Stimulated activated CD4-positive, alpha-beta T cell treated with anti-CD3 and anti-CD28 coated beads, Interleukin-4, amount 100 ng/mL, for 24 hours (primary cell): ENCODE data around the gene CNNM2.

Source experiments
- DNase-seq: peaks from one replicate; pipeline ENCODE4 v3.0.0-alpha.2; 2020

Gene CNNM2

DNA sequence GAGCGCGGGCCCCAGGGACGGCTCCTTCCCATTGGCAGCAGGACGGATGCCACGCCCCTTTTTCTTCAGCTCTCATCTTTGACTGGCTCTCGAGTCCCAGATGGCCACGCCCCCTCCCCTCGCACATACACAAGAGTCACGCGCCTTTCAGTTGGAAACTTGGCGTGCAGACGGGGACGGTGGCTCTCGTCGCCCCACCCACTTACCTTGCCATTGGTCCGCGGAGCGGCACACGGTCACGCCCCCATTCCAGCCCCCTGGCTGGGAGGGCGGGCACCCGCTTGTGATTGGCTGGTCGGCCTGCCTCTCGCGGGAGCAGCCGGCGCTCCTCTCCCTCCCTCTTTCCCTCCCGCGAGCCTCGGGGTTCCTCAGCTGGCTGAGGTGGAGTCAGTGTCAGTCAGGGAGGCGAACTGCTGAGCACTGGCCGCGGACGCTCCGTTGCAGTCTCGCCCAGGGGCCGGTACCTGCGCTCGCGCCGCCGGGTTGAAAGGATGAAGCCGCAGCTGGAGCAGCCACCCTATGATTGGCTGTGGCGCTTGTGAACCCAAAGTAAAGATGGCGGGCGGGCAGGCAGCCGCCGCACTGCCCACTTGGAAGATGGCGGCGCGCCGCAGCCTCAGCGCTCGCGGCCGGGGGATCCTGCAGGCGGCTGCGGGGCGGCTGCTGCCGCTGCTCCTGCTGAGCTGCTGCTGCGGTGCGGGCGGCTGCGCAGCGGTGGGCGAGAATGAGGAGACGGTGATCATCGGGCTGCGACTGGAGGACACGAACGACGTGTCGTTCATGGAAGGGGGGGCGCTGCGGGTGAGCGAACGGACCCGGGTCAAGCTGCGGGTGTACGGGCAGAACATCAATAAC lies at the start of gene CNNM2:
Gene CNNM2 (plus strand): TSS at position 333 of the 855 bp plus-strand sequence. CDS start 187 bp downstream, at position 520.
- peak; percentile 100 for DNase-seq

DNA sequence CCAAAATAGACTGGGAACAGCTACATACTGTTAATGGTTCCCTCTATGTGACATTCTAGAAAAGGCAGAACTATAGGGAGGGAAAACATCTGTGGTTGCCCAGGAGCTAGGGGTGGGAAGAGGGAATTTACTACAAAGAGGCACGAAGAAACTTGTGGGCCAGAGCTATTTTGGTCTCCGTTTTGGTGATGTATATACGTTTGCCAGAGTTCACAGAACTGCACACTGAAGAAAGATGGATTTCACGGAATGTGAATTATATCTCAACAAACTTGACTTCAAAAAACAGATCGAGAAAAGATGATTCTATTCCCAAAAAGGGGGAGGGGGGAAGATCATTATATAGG lies 49.2 kb upstream of the CNNM2 start:
- DNase-seq, result no peak

DNA sequence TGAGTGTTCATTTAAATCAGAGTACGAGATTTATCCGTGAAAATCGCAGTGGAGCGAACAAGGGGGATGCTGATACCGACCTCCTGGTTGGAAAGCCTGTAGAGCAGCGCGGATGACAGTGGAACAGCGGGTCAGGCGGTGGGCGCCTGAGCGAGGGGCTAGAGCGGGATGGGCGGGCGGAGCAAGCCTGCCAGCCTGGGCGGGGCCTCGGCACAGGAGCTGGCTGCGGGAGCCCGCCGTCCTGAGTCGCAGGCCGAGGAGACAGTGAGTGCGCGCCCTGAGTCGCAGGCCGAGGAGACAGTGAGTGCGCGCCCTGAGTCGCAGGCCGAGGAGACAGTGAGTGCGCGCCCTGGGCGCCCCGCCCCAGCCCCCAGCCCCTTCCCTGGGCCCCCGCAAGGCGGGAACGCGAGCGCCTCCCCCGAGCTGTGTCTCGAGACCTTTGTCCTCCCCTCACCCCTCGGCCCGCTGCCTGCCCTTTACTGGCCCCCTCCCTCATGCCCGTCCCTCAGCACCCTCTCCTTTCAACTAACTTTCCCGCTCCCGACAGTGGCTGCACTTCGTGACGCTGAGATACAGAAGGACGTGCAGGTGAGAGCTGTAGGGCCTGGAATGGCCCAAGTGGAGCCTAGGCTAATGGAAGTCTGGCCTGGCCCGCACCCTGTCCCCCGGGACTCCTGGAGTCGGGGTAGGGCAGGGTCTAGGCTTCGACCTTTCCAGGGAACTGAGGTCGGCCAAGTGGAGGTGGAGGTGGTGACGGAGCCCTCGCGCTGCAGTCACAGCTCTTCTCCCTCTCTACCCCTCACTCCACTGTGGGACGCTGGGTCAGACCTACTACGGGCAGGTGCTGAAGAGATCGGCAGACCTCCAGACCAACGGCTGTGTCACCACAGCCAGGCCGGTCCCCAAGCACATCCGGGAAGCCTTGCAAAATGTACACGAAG lies 48.6 kb upstream of the CNNM2 start, which contains the start of gene AS3MT:
Gene AS3MT (plus strand): TSS at position 213 of the 941 bp plus-strand sequence. CDS start 123 bp downstream, at position 336.
- no peak for DNase-seq

DNA sequence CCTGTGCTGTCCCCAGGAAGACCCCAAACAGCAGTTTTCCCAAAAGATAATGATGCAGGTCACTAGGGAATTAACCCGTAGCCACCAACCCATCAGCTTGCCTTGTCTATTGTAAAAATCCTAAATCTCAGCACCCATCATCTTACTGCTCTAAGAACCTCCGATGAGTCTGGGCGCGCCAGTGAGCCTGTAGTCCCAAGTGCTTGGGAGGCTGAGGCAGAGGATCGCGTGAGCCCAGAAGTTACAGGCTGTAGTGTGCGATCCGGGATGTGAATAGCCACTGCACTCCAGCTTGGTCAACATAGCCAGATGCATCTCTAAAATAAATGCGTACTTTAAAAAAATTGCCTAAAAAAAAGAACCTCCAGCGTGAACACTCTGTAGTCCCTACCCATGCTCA lies 47.9 kb upstream of the CNNM2 start:
- no peak for DNase-seq

DNA sequence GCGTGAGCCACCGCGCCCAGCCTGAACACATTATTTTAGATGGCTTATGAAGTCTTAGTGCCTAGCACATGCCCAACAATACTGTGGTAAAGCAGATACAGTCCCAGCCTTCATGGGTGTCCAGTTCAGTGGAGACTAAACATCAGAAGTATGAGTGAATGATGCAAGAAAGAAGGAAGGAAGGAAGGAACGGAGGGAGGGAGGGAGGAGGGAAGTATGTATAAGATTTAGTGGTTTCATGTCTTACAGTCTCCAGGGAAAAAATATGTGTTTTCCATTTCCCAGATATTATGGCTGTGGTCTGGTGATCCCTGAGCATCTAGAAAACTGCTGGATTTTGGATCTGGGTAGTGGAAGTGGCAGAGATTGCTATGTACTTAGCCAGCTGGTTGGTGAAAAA lies 45.9 kb upstream of the CNNM2 start:
- no peak for DNase-seq

DNA sequence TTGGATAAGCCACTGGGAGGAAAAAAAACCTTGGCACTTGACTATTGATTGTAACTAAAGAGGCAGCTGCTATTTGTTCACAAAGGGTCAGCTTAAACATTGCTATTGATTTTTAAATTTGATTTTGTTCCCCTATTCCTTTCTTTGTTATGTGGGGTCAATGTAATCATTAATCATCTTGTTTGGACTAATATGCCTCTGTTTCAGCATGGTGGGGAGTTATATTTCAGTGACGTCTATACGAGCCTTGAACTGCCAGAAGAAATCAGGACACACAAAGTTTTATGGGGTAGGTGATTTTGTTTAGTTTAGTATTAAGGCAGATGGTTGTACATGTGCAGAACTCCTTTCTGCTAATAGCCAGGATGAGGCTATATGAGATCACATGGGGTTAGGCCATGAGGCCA lies 41.3 kb upstream of the CNNM2 start:
- no peak for DNase-seq

DNA sequence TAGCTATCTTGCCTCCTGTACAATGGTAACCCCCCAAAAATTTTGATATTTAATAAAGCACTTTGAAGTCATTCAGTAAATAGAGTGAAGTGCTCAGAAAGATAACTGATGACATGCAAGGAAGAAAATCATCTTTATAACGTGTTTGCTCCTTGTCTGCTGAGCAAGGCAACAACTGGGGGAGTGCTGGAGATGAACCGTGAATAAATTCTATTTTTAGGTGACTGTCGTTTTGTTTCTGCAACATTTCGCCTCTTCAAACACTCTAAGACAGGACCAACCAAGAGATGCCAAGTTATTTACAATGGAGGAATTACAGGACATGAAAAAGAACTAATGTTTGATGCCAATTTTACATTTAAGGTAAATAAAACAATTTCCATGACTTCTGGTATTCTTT lies 39.5 kb upstream of the CNNM2 start:
- DNase-seq, result no peak

DNA sequence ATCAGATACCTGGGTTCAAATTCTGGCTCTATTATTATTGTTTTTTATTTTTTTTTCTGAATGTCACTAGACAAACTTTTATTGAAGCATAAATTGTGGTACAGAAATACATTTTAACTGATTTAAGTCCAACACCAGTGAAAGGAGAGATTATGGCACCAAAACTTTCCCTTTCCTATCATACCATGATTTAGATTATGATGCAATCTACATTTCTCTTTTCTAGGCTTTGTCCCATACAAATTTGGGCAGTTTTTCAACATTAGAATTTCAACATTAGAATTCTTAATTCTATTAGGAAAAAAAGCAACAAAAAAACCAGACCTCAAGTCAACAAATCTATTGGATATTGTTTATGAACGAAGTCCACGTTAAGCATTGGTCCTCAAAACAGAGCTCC lies 37.8 kb upstream of the CNNM2 start:
- DNase-seq, result no peak

DNA sequence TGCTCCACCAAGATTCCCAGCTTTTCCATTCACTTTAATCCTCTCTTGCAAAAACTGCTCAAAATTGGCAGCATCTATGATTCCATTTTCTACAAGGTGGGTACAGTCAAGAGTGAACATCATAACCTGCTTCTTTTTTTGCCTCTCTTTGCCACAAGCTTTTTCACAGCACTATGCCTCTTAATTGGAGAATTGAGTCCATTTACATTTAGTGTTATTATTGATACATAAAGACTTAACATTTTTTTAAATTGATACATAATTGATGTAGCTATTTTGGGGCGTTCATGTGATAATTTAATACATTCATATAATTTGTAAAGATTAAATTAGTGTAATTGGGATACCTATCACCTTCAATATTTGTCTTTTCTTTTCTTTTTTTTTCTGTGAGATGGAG lies 30.0 kb upstream of the CNNM2 start:
- DNase-seq, result no peak

DNA sequence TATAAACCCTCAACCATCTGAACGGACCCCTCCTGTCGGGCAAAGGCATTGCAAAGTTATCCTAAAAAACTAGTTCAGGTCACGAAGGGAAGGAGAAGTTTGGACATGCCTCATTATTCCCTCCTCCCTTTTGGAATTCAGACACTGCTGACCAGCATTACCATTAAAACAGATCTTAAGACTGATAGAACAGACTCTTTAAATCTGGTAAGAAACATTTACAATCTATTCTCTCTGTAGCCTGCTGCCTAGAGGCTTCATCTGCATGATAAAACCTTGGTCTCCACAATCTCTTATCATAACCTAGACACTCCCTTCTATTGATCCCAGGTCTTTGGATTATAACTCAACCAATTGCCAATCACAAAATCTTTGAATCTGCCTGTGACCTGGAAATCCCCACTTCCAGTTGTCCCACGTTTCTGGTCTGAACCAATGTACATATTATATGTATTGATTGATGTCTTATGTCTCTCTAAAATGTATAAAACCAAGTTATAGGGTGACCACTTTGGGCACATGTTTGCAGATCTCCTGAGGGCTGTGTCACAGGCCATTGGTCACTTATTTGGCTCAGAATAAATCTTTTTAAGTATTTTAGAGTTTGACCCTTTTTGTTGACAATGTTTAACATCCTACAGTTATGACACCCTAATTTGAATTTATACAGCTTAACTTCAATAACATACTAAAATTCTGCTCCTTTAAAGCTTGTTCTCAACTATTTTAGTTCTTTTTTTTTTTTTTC lies 23.5 kb upstream of the CNNM2 start:
- no peak for DNase-seq

DNA sequence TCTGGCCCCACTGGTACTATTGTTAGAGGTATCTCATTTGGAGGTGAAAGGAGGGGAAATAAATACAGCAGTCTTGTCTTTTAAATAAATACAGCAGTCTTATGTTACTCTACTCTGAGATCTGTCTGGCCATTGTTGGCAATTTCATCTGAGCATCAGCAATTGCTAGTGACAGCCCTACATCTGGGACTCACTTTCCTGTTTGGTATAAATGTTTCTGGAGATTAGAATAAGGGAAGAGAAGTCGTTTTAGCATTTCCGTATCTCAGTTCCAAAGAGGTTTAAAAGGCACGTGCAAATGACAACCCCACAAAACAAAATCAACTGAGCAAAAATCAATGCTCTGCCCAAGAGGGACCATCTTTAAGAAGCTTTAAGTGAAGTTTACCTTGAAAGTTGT lies 18.1 kb upstream of the CNNM2 start:
- DNase-seq, result no peak

DNA sequence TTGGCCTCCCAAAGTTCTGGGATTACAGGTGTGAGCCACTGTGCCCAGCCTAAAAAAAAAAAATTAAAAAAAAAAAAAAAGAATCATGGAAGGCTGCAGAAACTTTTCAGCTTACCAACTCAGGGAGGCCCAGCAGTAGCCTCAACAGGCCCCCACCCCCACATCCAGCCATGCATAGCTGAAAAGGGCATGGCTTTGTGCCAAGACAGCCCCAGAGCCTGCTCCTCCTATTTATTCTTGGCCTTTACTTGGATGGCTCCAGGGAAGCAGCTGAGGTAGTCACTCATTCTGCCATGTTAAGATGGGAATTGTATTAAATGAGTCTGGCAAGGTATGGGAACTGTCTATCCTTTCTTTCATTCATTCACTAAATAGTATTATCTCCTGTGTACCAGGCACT lies 13.7 kb upstream of the CNNM2 start:
- DNase-seq, result no peak

DNA sequence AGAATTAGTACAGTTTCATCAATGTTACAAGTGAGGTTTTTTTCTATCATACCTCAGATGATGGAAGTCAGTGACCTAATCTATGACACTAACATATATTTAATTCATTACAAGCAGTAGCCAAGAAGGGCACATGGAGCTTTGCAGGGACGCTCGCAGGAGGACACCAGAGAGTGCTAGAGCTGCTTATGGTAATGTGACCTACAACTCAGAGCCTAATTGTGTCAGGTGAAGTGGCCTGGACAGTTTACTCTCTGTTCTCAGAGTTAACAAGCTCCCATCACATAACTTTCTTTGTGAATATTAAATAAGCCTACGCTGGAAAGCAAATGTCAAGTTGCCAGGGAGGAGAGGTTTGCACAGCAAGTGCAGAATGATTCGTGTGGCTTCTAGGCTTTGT lies 11.6 kb upstream of the CNNM2 start:
- no peak for DNase-seq

DNA sequence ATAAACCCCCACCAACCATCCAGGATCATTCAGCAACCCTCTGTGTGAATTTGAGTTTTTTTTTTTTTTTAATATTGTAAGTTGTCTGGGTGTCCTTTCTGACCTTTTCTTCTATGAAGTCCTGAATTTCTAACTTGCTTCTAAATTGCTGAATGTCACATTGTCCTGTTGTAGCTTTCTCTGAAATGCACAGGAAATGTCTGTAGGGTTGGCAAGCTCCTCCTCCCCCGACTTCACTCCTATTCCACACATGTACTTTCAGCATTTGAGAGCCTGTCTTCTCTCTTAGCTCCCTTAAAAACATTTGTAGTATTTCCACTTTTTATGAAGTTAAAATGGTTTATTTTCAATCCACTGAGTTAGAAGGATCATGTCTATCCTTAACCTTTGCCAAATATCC lies 3.3 kb upstream of the CNNM2 start:
- DNase-seq, result no peak

DNA sequence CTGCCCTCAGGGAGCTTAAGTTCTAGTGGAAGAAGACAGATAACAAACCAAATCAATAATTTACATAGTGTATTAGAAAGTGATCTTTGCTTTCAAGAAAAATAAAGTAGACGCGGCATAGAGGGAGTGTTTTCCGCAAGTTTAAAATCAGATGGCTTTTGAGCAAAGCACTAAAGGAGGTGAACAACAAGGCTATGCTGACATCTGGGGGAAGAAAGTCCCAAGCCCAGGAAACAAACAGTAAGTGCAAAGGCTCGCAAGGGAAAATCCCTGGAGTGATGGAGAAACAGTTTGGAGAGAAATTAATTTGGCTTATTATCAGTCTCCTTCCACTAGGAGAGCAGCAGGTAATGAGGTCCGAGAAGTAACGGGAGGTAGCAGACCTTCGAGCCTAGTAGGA lies 1.9 kb upstream of the CNNM2 start:
- no peak for DNase-seq

DNA sequence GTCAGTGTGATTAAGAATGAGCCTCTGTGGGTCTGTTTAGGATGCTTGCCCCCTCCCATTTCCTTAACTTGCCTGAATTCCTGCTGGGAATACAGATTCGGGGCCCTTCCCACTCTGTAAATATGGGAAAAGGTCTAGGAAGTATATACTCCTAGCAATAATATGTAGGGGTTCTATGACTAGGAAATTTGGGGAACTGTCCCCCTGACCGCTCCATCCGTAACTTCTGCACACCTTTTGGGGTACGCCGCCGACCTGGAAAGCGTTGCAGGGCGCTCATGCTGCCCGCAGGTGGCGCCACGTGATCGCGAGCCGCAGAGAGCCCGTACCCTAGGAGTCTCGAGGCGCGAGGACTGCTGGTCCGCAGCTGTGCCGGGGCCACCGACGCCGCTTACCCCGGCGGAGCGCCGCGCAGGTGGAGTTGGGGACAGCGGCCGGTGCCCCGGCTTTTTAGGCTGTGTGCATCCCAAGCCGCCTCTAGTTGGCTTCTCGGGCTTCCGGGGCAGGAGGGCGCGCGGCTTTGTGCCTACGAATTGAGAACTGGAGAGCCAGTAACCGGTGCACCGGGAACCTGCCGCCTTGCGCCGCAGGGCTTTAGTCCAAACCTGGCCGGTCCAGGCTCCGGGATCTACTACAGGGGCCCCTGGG lies 656 bp upstream of the CNNM2 start:
- peak; percentile 83 for DNase-seq

DNA sequence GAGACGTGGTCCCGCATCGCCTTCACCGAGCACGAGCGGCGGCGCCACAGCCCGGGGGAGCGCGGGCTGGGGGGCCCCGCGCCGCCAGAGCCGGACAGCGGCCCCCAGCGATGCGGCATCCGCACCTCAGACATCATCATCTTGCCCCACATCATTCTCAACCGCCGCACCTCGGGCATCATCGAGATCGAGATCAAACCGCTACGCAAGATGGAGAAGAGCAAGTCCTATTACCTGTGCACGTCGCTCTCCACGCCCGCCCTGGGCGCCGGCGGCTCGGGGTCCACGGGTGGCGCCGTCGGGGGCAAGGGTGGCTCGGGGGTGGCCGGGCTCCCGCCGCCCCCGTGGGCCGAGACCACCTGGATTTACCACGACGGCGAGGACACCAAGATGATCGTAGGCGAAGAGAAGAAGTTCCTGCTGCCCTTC lies 737 bp downstream of the CNNM2 start:
- peak; percentile 42 for DNase-seq

DNA sequence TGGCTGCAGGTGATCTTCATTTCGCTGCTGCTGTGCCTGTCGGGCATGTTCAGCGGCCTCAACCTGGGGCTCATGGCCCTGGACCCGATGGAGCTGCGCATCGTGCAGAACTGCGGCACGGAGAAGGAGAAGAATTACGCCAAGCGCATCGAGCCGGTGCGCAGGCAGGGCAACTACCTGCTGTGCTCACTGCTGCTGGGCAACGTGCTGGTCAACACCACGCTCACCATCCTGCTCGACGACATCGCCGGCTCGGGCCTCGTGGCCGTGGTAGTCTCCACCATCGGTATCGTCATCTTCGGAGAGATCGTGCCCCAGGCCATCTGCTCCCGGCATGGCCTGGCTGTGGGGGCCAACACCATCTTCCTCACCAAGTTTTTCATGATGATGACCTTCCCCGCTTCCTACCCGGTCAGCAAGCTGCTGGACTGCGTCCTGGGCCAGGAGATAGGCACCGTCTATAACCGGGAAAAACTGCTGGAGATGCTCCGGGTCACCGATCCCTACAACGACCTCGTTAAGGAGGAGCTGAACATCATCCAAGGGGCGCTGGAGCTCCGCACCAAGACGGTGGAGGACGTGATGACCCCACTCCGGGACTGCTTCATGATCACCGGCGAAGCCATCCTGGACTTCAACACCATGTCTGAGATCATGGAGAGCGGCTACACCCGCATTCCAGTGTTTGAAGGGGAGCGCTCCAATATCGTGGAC lies 1.3 kb downstream of the CNNM2 start:
- DNase-seq, result no peak

DNA sequence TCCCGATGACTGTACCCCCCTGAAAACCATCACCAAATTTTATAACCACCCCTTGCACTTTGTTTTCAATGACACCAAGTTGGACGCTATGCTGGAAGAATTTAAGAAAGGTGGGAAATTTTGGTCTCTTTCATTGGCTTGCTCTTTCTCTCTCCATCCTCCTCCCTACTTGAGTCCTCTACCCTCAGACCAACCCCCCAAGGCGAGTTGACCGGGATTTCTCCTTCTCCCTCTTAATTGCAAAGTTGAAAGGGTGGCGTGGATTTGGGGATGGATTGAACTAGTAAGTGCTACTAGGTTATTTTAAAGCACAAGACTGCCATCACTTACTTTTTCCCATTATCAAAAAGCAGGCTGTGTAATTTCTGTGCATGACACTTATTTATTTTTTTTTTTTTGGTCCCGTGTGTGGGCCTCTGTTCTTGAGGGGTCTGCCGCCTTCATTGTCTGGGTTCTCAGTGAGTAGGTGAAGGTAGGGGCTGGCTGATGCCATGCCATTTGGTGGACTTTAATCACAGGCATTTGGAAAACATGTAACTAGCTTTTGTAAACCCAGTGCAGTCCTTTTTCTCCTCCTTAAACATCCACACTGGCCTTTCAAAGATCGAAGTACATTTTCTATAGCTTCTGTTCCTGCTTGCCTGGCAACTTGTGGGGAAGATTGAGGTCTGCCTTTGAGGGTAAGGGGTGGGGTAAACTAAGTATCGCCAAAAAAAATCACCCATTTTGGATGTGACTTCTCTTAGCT lies 2.1 kb downstream of the CNNM2 start:
- no peak for DNase-seq

DNA sequence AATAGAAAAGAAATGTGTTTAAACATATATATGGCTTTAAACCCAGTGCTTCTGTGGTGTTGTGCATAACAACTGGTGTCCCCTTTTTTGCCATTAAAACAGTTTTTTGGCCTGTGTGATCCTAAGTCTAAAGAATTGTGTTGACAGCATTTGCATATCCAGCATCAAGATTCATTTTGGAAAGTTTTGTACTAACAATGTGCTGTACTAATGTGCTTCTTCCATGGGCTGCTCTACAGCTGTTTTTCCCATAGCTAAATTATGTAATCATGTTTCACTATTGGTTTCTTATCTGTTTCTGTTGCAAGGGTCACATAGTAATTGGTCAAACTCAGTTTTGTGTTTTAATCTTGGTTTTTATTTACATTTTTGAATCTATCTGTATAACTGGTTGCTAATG lies 5.5 kb downstream of the CNNM2 start:
- no peak for DNase-seq

DNA sequence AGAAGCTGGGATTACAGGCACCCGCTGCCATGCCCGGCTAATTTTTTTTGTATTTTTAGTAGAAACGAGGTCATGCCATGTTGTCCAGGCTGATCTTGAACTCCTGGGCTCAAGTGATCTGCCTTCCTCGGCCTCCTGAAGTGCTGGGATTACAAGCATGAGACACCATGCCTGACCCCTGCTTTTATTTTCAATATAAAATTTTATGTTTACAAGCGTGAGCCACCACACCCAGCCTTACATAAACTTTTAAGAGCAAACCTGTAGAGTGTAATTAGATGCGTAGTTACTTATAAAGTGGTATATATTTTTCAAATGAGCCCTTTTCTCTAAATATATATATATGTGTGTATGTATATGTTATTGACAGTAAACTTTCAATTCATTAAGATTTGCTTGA lies 8.7 kb downstream of the CNNM2 start:
- no peak for DNase-seq
